Karpas-422 (cell line): Measurements from ENCODE around the gene CFAP46. TPM values are rescaled to one million over a fixed set of nuclear protein-coding genes. Genes with fewer than 3 reads are reported as not detected.
"Not testable (repeated sequence)": the region's sequence is repeated elsewhere in the genome, so short reads cannot be mapped to it uniquely, and the experiment has no call there.

ENCODE experiments used
- DNase-seq: peaks from one replicate; pipeline ENCODE4 v3.0.0-alpha.2; 2015
- H2AFZ ChIP-seq: fragments of 200-600 bp; sonication (generic); 2 replicates; pipeline ENCODE4 v1.6.1; 2014; ENCODE audit warnings: antibody characterized with exemption, low read length, mixed read lengths
- H3K27ac ChIP-seq: fragments of 200-600 bp; sonication (generic); 2 replicates; pipeline ENCODE4 v1.5.1; 2014; ENCODE audit warnings: mild to moderate bottlenecking, low read length, moderate library complexity
- H3K27me3 ChIP-seq: fragments of 200-600 bp; sonication (generic); 2 replicates; pipeline ENCODE4 v1.6.1; 2014; ENCODE audit warnings: low read length, mixed read lengths
- H3K36me3 ChIP-seq: fragments of 200-600 bp; sonication (generic); 2 replicates; pipeline ENCODE4 v1.6.1; 2014; ENCODE audit warnings: low read length, mixed read lengths; ENCODE audit not compliant: insufficient read depth
- H3K4me1 ChIP-seq: fragments of 200-600 bp; sonication (generic); 2 replicates; pipeline ENCODE4 v1.6.1; 2014; ENCODE audit warnings: mild to moderate bottlenecking, low read length, mixed read lengths
- H3K4me2 ChIP-seq: fragments of 200-600 bp; sonication (generic); 2 replicates; pipeline ENCODE4 v1.6.1; 2014; ENCODE audit warnings: low read length, low read depth, mild to moderate bottlenecking; ENCODE audit not compliant: poor library complexity, severe bottlenecking
- H3K4me3 ChIP-seq: fragments of 200-600 bp; sonication (generic); 2 replicates; pipeline ENCODE4 v1.5.1; 2014; ENCODE audit warnings: mild to moderate bottlenecking, antibody characterized with exemption, low read length, mixed read lengths
- H3K79me2 ChIP-seq: fragments of 200-600 bp; sonication (generic); 2 replicates; pipeline ENCODE4 v1.6.1; 2014; ENCODE audit warnings: mild to moderate bottlenecking, low read length, mixed read lengths
- H3K9ac ChIP-seq: fragments of 200-600 bp; sonication (generic); 2 replicates; pipeline ENCODE4 v1.6.0; 2014; ENCODE audit warnings: low read length
- H3K9me2 ChIP-seq: fragments of 200-600 bp; sonication (generic), shearing (Covaris generic); replicated peaks from 2 replicates; pipeline ENCODE4 v1.6.0; 2014; ENCODE audit warnings: mild to moderate bottlenecking, low read length, moderate library complexity; ENCODE audit not compliant: insufficient read depth
- H3K9me3 ChIP-seq: fragments of 300-700, 200-600 bp; sonication (generic); 2 replicates; pipeline ENCODE4 v1.6.1; 2014; ENCODE audit warnings: low read length, mixed read lengths
- H4K20me1 ChIP-seq: fragments of 200-600 bp; sonication (generic); 2 replicates; pipeline ENCODE4 v1.6.1; 2014; ENCODE audit warnings: mild to moderate bottlenecking, antibody characterized with exemption, low read length, low read depth; ENCODE audit not compliant: insufficient read depth
- total RNA-seq: library from RNA; depleted of rRNA; stranded (reverse); fragments of >200 nt; shearing (Covaris generic); gene quantifications from 2 replicates; pipeline ENCODE4 v1.2.3, GENCODE V29; 2014; ENCODE audit warnings: low replicate concordance

The CFAP46 gene
- total RNA-seq, 1 experiment from 2014 or later, result 0.22 TPM

DNA sequence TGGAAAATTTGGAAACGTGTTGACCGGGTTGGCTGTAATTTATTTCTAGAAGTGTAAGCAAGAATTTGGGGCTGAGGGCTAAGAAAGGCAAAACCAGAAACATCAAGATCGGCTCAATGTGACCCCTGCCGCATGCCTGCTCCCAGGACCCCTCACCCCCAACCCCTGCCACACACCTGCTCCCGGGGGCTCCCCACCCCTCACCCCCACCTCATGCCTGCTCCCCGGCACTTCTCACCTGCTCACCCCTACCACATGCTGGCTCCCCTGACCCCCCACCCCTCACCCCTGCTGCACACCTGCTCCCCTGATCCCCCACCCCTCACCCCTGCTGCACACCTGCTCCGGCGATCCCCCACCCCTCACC is 19.0 kb upstream of the CFAP46 start:
- Histone ChIP-seq H3K27ac (no peak overlapping the region), H3K4me1 (peaks cover 3% of the 10 kb centered on the region; the same call in 1 of the 2 replicates), H3K9me2 (no peaks in the 10 kb centered on the region), H3K9ac (no peak overlapping the region), H4K20me1 (no peaks in the 10 kb centered on the region), H3K4me2 (no peak overlapping the region), H3K36me3 (no peaks in the 10 kb centered on the region), H3K9me3 (no peaks in the 10 kb centered on the region), H3K79me2 (no peaks in the 10 kb centered on the region), H3K27me3 (no peaks in the 10 kb centered on the region), H2AFZ (no peak overlapping the region), H3K4me3 (no peak overlapping the region)
- no peak for DNase-seq

DNA sequence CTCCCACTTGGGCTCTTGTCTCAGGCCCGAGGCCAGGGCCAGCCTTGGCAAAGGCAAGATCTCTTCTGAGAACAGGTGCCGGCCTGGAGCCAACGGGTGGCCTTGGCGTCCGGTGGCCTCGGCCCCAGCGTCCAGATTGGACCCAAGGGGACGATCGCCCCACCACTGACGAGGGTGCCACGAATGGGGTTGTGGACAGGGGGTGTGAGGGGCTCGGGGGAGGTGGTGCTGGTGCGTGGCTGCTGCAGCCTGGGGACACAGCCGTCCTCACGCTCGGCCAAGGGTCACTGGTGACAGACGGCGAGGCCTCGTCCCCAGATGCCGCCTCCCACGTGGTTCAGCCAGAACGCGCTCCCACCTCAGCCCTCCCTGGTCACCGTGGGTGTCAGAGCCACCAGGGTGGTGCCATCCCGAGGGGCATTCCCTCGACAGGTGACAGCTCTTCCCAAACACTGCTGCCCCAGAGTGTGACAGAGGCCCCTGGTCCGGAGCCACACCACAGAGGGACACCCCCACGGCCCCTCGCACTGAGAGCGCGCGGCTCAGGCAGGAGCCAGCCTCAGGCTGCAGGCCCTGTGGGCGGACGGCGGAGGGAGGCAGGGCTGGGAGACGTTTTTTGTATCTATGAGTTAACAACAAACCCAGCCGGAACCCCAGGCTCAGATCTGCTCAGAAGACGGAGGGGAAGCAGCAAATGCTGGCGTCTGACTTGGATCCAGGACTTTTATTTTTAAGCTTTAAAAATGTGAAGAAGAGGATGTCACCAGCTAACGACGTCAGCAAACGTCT is 18.5 kb upstream of the CFAP46 start:
- H3K9me3 ChIP-seq, result no peaks in the 10 kb centered on the region
- no peak for DNase-seq
- no peak overlapping the region for H3K4me3 ChIP-seq
- no peaks in the 10 kb centered on the region for H3K9me2 ChIP-seq
- no peaks in the 10 kb centered on the region for H3K36me3 ChIP-seq
- H3K4me2 ChIP-seq, result no peak overlapping the region
- H3K27me3 ChIP-seq, result no peaks in the 10 kb centered on the region
- no peaks in the 10 kb centered on the region for H3K79me2 ChIP-seq
- no peak overlapping the region for H3K27ac ChIP-seq
- peaks cover 3% of the 10 kb centered on the region; the same call in 1 of the 2 replicates for H3K4me1 ChIP-seq
- H2AFZ ChIP-seq, result no peak overlapping the region
- no peak overlapping the region for H3K9ac ChIP-seq
- H4K20me1 ChIP-seq, result no peaks in the 10 kb centered on the region

DNA sequence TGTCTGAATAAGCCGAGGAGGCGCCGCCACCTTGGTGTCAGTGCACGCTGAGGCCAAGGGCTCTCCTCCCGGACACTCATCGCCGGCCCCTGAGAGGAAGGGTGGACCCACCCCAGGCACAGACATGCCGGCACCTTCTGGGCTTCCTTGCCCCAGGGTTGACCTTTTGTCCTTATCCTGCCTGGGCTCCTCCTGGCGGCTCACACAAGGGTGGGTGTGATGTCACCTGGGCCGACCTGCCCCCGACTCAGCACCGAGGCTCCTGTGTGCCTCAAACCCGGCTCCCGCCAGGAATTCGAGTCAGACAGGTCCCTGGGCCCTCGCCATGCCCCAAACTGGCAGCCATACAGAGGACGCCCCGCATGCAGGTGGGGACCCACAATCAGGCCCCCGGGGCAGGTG is 17.7 kb upstream of the CFAP46 start:
- H3K9me3 ChIP-seq, result no peaks in the 10 kb centered on the region
- no peak overlapping the region for H3K4me2 ChIP-seq
- peaks cover 3% of the 10 kb centered on the region; the same call in 1 of the 2 replicates for H3K4me1 ChIP-seq
- DNase-seq, result no peak
- H2AFZ ChIP-seq, result no peak overlapping the region
- H3K9me2 ChIP-seq, result no peaks in the 10 kb centered on the region
- H3K4me3 ChIP-seq, result no peak overlapping the region
- no peaks in the 10 kb centered on the region for H4K20me1 ChIP-seq
- H3K36me3 ChIP-seq, result no peaks in the 10 kb centered on the region
- no peak overlapping the region for H3K9ac ChIP-seq
- H3K27me3 ChIP-seq, result no peaks in the 10 kb centered on the region
- H3K79me2 ChIP-seq, result no peaks in the 10 kb centered on the region
- no peak overlapping the region for H3K27ac ChIP-seq

DNA sequence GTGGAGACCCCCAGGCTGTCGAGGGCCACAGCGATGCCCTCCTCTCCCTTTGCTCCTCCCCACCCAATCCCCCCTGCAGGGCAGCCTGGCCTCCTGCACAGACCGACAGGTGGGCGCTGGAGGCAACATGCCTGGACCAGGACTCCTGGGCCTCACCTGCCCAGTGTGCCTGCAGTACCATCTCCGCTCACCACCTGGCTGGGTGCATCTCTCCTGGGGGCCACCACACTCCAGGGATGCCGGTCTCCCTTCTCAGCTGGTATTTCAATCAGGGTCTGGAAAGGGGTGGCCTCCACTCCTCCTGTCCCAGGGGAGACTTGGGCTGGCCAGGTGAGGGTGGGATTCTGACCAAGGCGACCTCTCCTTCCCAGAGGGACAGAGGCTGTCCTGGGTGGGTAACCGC is 17.2 kb upstream of the CFAP46 start:
- Histone ChIP-seq H3K4me1 (peaks cover 3% of the 10 kb centered on the region; the same call in 1 of the 2 replicates), H4K20me1 (no peaks in the 10 kb centered on the region), H3K36me3 (no peaks in the 10 kb centered on the region), H3K9me2 (no peaks in the 10 kb centered on the region), H3K27me3 (no peaks in the 10 kb centered on the region), H3K27ac (no peak overlapping the region), H3K79me2 (no peaks in the 10 kb centered on the region), H2AFZ (no peak overlapping the region), H3K9ac (no peak overlapping the region), H3K4me3 (no peak overlapping the region), H3K9me3 (no peaks in the 10 kb centered on the region), H3K4me2 (no peak overlapping the region)
- DNase-seq, result no peak

DNA sequence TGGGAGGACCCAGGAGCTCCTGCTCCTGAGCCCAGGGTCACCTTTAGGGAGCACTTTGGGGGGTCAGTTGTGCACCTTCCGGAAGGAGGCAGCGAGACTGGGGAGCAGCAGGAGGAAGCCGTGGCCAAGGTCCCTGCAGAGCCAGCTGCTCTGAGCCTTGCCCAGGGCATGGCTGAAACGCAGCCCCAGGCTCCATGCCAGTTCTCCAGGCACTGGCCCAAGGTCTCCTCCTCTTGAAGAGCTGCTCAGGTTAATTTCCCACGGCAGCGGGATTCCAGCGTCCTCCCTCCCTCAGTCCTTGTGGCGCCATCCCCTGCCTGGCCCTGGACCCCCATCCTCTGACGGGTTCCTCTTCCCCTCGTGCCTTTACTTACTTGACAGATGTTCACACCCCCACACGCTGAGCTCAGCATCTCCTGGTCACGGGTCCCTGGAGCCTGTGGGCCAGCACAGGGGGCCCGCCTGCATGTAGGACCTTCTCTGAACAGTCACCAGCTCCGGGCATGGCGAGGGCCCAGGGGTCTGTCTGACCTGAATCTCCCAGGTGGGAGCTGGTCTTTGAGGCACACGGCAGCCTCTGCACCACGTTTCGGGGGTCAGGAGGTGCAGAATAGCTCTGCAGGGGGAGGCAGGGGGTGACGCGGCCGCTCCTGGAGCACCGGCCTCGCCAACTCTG is 16.7 kb upstream of the CFAP46 start:
- Histone ChIP-seq H3K9me2 (no peaks in the 10 kb centered on the region), H4K20me1 (no peaks in the 10 kb centered on the region), H3K9ac (no peak overlapping the region), H3K9me3 (no peaks in the 10 kb centered on the region), H3K27me3 (no peaks in the 10 kb centered on the region), H3K36me3 (no peaks in the 10 kb centered on the region), H3K4me3 (no peak overlapping the region), H3K4me1 (peaks cover 3% of the 10 kb centered on the region; the same call in 1 of the 2 replicates), H3K27ac (no peak overlapping the region), H3K4me2 (no peak overlapping the region), H3K79me2 (no peaks in the 10 kb centered on the region), H2AFZ (no peak overlapping the region)
- DNase-seq, result no peak

DNA sequence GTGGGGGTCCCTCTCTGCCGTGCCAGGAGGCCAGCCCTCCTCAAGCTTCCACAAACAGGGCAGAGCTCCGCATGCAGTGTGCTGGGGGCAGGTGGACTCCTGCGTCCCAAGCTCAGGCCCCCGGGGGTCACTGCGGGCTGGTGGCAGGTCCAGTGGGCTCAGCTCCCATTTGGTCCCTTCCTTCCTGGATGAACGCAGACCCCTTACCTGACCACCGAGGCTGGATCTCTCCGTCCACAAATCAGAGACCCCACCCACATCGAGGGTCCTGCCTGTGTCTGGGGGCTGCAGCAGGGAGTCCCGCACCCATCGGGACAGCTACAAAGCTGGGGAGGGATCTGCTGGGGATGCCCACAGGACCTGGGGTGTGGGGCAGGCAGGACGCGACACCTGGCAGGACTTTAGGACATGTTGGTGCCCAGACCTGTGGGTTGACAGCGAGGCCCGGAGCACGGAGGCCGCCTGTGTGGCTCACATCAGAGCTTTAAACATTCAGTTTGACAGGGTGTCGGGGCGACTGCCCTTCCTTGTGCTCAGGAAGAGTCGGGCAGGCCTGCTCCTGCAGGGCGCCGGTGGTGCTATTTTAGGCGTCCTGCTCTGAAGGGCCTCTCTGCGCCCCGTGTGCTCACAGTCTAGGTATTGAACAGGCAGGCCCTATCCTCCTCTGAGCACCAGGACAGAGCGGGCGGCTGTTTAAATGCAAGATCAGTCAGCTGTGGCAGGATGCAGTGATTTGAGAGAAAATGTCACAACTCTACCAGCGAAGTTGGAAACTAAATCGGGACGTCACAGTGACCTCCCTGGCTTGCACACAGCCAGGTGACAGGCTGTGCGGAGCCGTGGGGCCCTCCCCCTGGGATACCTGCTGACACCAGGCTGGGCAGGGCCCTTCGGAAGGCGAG is 15.9 kb upstream of the CFAP46 start:
- no peak overlapping the region for H3K4me3 ChIP-seq
- H3K9ac ChIP-seq, result no peak overlapping the region
- no peaks in the 10 kb centered on the region for H3K9me2 ChIP-seq
- no peaks in the 10 kb centered on the region for H4K20me1 ChIP-seq
- H3K36me3 ChIP-seq, result no peaks in the 10 kb centered on the region
- H3K79me2 ChIP-seq, result no peaks in the 10 kb centered on the region
- no peak for DNase-seq
- H2AFZ ChIP-seq, result no peak overlapping the region
- no peaks in the 10 kb centered on the region for H3K9me3 ChIP-seq
- peaks cover 3% of the 10 kb centered on the region; the same call in 1 of the 2 replicates for H3K4me1 ChIP-seq
- no peak overlapping the region for H3K27ac ChIP-seq
- H3K27me3 ChIP-seq, result no peaks in the 10 kb centered on the region
- H3K4me2 ChIP-seq, result no peak overlapping the region

DNA sequence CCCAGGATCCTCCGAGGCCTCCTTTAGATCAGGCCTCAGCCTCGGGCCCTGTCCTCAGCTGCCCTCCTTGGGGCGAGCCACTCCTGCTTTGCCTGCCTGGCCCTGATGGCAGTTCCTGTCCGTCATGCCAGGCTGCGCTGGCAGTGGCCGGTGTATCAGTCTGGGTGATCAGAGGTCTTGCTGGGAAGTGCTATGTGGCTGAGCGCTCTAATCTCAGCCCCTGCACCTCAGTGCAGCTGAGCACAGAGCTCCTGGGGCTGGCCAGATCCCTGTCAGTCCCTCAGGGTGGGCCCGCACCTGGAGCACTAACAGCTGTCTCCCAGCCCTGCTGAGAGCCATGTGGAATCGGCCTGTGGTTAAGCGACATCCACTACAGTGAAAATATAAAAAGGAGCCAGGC is 14.8 kb upstream of the CFAP46 start:
- Histone ChIP-seq H3K9me2 (no peaks in the 10 kb centered on the region), H3K27ac (no peak overlapping the region), H3K9ac (no peak overlapping the region), H3K79me2 (no peaks in the 10 kb centered on the region), H3K36me3 (no peaks in the 10 kb centered on the region), H3K4me2 (no peak overlapping the region), H3K9me3 (no peaks in the 10 kb centered on the region), H3K27me3 (no peaks in the 10 kb centered on the region), H4K20me1 (no peaks in the 10 kb centered on the region), H3K4me3 (no peak overlapping the region), H2AFZ (no peak overlapping the region), H3K4me1 (no peaks in the 10 kb centered on the region)
- no peak for DNase-seq

DNA sequence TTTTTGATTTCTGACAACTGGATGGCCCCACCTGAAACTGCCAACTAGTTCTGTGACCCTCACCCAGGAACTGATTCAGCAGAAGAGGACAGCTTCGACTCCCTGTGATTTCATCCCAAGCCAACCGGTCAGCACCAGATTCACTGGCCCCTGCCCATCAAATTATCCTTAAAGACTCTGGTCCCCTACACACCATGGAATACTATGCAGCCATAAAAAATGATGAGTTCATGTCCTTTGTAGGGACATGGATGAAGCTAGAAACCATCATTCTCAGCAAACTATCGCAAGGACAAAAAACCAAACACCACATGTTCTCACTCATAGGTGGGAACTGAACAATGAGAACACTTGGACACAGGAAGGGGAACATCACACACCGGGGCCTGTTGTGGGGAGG is 13.9 kb upstream of the CFAP46 start:
- H3K4me1 ChIP-seq, H3K27ac ChIP-seq, H4K20me1 ChIP-seq, H3K36me3 ChIP-seq, H3K4me2 ChIP-seq, H2AFZ ChIP-seq, H3K79me2 ChIP-seq, DNase-seq, H3K27me3 ChIP-seq, H3K4me3 ChIP-seq, H3K9me2 ChIP-seq, H3K9me3 ChIP-seq, H3K9ac ChIP-seq: not testable (repeated sequence)
